Stomach (tissue), 9 donors: ENCODE measurements around the gene SPRED3. TPM values are rescaled to one million over a fixed set of nuclear protein-coding genes. Genes with fewer than 3 reads are reported as not detected.
"Not testable (repeated sequence)": the region's sequence is repeated elsewhere in the genome, so short reads cannot be mapped to it uniquely, and the experiment has no call there.

Experiments
- DNase-seq, 2 donors: peaks; one replicate each; pipeline versions ENCODE4 v3.0.0 to v3.0.0-alpha.2; 2013 to 2019
- H3K27ac ChIP-seq, 5 donors: fragments of 200-600 bp in 4 of 5; sonication (generic) in 4 of 5; one replicate each; pipeline ENCODE4 v1.5.1; 2013 to 2019; ENCODE audit warnings: mild to moderate bottlenecking in 1 of 5, moderate library complexity in 1 of 5
- H3K27me3 ChIP-seq, 3 donors: fragments of 200-600 bp; sonication (generic); one replicate each; pipeline ENCODE4 v1.5.1; 2017 to 2019; ENCODE audit warnings: mixed run types in 1 of 3
- H3K36me3 ChIP-seq, 4 donors: fragments of 200-600 bp; sonication (generic); 1 replicate in 3 of 4; 2 replicates in 1 of 4; pipeline ENCODE4 v1.5.1; 2016 to 2019
- H3K4me1 ChIP-seq, 4 donors: fragments of 200-600 bp; sonication (generic); one replicate each; pipeline ENCODE4 v1.5.1; 2016 to 2019
- H3K4me3 ChIP-seq, 4 donors: fragments of 200-600 bp; sonication (generic) in 3 of 4; one replicate each; pipeline ENCODE4 v1.5.1; 2016 to 2019; ENCODE audit warnings: mild to moderate bottlenecking in 1 of 4
- H3K9me3 ChIP-seq, 4 donors: fragments of 200-600 bp; sonication (generic); one replicate each; pipeline ENCODE4 v1.5.1; 2016 to 2019
- EP300 ChIP-seq: sonication (generic); formaldehyde crosslinking; IDR thresholded peaks from one replicate; pipeline ENCODE4 v1.6.1; 2017; ENCODE audit warnings: antibody characterized with exemption
- POLR2A ChIP-seq, 4 donors: fragments of 450-650 bp; IDR thresholded peaks; one replicate each; pipeline ENCODE4 v1.6.1; 2016; ENCODE audit warnings: antibody characterized with exemption in 4 of 4, control low read depth in 2 of 4, mild to moderate bottlenecking in 1 of 4, moderate library complexity in 1 of 4
- POLR2AphosphoS5 ChIP-seq, 3 donors: sonication (generic); formaldehyde crosslinking; IDR thresholded peaks; one replicate each; pipeline ENCODE4 v1.6.1; 2016; ENCODE audit warnings: antibody characterized with exemption in 3 of 3
- WGBS, 5 donors: extraction: QIAGEN DNeasy Blood & Tissue Kit in 3 of 5; methylation state at CpG; one replicate each; pipeline versions ENCODE4 v1.1.5 to v1.1.7; 2013 to 2018; 5-methylcytosine and 5-hydroxymethylcytosine counted together
- intact Hi-C: fragments of 100-400 bp; cut with DNase I; formaldehyde crosslinking; loops from one replicate; pipeline ENCODE4 v1.15.1; 2023; ENCODE audit warnings: low total_unique reads
- polyA plus RNA-seq, 3 donors: library from polyadenylated mRNA; stranded (reverse); fragments of 200-250 nt; gene quantifications; one replicate each; pipeline ENCODE4 v1.2.3, GENCODE V29; 2013
- total RNA-seq, 5 donors: library from RNA; depleted of rRNA; stranded (reverse); fragments of >200 nt; gene quantifications; one replicate each; pipeline versions ENCODE4 v1.1.0 to v1.2.3, GENCODE V29; 2014 to 2016
- TF ChIP-seq, protein P1 (sequence below), 7 experiments: fragments of 450-650 bp in 4 of 7; fragments of 200-600 bp in 3 of 7; sonication (generic) in 3 of 7; IDR thresholded peaks; one replicate each; pipeline ENCODE4 v1.5.1; 2016 to 2019; ENCODE audit warnings: antibody characterized with exemption in 7 of 7, control low read depth in 2 of 7, mild to moderate bottlenecking in 1 of 7
- donor health status: healthy with polysubstance abuse.
- donor health status: Bipolar disorder and iron deficiency.
- donor health status: healthy.

Gene SPRED3
- total and polyA plus RNA-seq, 8 donors = 0.12 to 3.6 (median 0.99) TPM; not detected in 4

DNA sequence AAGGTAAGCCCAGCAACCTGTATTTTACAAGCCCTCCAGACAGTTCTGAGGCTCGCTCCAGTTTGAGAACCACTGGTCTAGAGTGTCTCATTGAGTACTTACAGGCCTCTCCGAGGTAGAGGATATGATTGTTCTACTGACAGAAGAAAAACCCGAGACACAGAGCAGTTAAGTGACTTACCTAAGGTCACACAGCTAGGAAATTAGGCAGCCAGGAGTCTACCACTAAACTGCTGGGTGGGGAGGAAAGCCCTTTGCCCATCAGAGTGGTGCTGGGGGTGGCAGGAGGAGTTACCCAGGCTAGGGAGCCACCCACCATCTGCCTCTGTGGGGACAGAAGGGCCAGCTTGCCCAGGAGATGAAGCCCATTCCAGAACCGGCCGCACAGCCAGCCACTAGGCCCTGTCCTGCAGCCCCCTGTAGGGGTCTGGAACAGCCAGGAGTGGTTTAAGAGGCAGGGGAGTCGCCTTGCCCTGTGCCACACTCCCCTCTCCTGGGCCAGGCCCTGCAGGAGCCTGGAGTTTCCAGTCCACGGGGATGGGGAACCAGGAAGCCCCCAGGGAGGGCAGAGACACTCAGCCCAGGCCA is 36.8 kb downstream of the SPRED3 start:
- Histone ChIP-seq H3K27me3 (peaks cover 0 to 65% (median 10%) of the 10 kb centered on the region in 3 donors), H3K4me1 (no peaks in the 10 kb centered on the region), H3K4me3 (peak overlapping the region; percentile 6 to 46 (median 34)), H3K27ac (peak overlapping the region in 3 of 5 donors; percentile 18 to 59 (median 33)), H3K9me3 (no peaks in the 10 kb centered on the region), H3K36me3 (no peaks in the 10 kb centered on the region)
- TF ChIP-seq POLR2AphosphoS5 (IDR thresholded peaks at IDR 0.05) (no peak), POLR2A (IDR thresholded peaks at IDR 0.05) (no peak), EP300 (no peak)
- TF ChIP-seq, protein P1, sequence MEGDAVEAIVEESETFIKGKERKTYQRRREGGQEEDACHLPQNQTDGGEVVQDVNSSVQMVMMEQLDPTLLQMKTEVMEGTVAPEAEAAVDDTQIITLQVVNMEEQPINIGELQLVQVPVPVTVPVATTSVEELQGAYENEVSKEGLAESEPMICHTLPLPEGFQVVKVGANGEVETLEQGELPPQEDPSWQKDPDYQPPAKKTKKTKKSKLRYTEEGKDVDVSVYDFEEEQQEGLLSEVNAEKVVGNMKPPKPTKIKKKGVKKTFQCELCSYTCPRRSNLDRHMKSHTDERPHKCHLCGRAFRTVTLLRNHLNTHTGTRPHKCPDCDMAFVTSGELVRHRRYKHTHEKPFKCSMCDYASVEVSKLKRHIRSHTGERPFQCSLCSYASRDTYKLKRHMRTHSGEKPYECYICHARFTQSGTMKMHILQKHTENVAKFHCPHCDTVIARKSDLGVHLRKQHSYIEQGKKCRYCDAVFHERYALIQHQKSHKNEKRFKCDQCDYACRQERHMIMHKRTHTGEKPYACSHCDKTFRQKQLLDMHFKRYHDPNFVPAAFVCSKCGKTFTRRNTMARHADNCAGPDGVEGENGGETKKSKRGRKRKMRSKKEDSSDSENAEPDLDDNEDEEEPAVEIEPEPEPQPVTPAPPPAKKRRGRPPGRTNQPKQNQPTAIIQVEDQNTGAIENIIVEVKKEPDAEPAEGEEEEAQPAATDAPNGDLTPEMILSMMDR (IDR thresholded peaks at IDR 0.05) = no peak
- intact Hi-C loops = no loop called here
- no peak for DNase-seq
- WGBS, 5 donors = 56 to 76% (median 71%) methylated on average over 7 of the region's 7 CpGs

DNA sequence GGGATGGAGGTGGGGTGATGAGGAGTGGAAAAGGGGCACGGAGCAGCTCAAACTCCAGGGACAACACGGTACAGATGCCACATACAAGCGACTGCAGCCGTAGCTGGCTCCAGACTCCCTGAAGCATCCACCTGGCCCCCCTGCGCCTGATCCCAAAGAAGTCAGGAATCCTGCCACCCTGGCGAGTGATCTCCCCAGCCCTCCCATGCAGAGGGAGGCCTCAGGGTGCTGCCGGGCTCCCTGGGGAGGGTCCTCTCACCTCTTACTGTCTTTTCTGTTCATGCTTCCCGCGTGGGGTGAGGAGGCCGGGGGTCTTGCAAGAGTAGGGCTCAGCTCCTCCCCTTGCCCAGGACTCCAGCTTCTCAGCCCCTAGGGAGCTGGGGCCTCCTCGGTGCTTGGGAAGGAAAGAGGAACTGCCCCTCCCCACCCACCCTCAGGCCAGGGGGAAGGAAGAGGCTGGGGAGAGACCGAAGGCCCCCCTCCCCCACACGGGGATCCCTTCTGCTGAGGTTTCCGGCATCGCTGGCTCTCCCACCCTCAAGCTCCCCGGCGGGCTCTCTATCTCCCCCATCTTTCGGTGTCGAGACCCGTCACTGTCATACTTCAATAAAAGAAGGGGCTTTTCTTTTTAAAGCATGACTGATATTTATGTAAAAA is 37.4 kb downstream of the SPRED3 start, which contains the start of gene RASGRP4:
Gene RASGRP4 (minus strand): TSS at position 410 of the 657 bp plus-strand sequence. CDS start 128 bp downstream, at position 282.
- 19 to 30% (median 27%) methylated on average over 19 to 20 of the region's 20 CpGs for WGBS, 5 donors
- peak within 1 kb of the TSS; percentile 6 to 46 (median 34) for H3K4me3 ChIP-seq
- no peaks in the 10 kb centered on the region for H3K9me3 ChIP-seq
- H3K27me3 ChIP-seq = peaks cover 0 to 64% (median 9%) of the 10 kb centered on the region in 3 donors
- H3K36me3 ChIP-seq = no peaks in the 10 kb centered on the region
- no peaks in the 10 kb centered on the region for H3K4me1 ChIP-seq
- intact Hi-C loops = no loop called here
- peak in 1 of 2 donors; percentile 47 for DNase-seq
- TF ChIP-seq POLR2A (IDR thresholded peaks at IDR 0.05) (no peak), EP300 (no peak), POLR2AphosphoS5 (IDR thresholded peaks at IDR 0.05) (no peak)
- TF ChIP-seq, protein P1 (IDR thresholded peaks at IDR 0.05) = no peak
- peak within 1 kb of the TSS in 3 of 5 donors; percentile 18 to 59 (median 33) for H3K27ac ChIP-seq

DNA sequence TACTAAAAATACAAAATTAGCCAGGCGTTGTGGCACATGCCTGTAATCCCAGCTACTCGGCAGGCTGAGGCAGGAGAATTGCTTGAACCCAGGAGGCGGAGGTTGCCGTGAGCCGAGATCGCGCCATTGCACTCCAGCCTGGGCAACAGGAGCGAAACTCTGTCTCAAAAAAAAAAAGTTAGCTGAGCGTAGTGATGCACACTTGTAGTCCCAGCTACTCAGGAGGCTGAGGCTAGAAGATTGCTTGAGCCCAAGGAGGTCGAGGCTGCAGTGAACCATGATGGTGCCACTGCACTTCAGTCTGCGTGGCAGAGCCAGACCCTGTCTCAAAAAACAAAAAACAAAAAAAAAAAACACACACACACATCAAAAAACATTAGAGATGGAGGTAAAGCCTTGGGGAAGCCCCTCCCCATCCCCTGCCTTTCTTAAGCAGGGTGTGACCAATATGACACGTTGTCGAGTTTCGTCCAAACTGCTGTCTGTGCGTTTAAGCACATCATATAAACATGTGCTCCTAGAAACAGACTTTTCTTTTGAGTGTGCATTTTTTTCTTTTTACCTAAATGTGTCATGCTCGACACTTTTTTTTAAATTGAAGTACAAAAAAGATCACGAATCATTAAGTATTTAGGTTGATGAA is 38.7 kb downstream of the SPRED3 start:
- H3K4me1 ChIP-seq, intact Hi-C loops, H3K27ac ChIP-seq, H3K36me3 ChIP-seq, H3K9me3 ChIP-seq, DNase-seq, H3K4me3 ChIP-seq: not testable (repeated sequence)
- WGBS, 5 donors = 56 to 69% (median 62%) methylated on average over 12 to 17 of the region's 17 CpGs
- H3K27me3 ChIP-seq = peaks cover 0 to 63% (median 9%) of the 10 kb centered on the region in 3 donors

DNA sequence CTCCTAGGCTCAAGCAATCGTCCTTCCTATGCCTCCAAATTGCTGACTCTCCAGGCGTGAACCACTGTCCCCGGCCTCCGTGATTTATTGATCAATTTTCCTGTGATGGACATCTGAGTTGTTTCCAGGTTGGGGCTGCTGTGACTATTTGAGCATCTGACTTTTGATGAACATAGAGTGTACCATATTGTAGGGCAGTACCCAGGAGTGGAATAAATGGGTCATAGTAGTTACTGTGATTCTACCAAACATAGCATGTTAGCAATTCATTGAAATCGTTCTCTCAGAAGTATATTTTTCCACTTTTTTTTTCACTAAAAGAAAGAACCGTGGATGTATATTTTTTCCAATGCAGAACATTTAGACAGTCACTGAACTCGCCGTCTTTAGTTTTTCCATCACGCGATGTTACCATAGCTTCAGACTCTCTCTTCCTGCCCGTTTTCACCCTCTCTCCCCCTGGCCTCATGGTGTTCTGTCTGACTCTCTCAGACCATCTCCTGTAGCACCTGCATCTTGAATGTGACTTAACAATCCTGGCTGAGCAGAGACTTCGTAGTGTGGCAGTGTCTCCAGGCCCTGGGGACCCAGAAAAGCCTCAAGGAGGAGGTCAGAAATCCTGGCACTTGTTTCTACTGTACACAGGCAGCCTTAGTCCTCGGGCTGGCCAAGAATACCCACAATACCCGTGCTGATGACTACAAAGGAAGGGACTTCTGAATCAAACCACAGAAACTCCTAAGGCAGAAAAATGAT is 40.7 kb downstream of the SPRED3 start:
- H3K9me3 ChIP-seq = no peaks in the 10 kb centered on the region
- 54 to 60% (median 58%) methylated on average over 13 to 14 of the region's 14 CpGs for WGBS, 5 donors
- intact Hi-C loops = no loop called here
- no peaks in the 10 kb centered on the region for H3K36me3 ChIP-seq
- no peak overlapping the region for H3K27ac ChIP-seq
- peaks cover 0 to 63% (median 23%) of the 10 kb centered on the region in 3 donors for H3K27me3 ChIP-seq
- no peak overlapping the region for H3K4me3 ChIP-seq
- no peak for DNase-seq
- TF ChIP-seq POLR2A (IDR thresholded peaks at IDR 0.05) (no peak), POLR2AphosphoS5 (IDR thresholded peaks at IDR 0.05) (no peak), EP300 (no peak)
- TF ChIP-seq, protein P1 (IDR thresholded peaks at IDR 0.05) = no peak
- H3K4me1 ChIP-seq = peaks cover 0 to 8% (median 3%) of the 10 kb centered on the region in 4 donors
